Natural killer cell (primary cell): ENCODE data around the gene LRIG1. TPM values are rescaled to one million over a fixed set of nuclear protein-coding genes. Genes with fewer than 3 reads are reported as not detected.

Source experiments
- ATAC-seq, 3 donors: fragments of 150-1000 bp in 2 of 3; fragments of 200-7000 bp in 1 of 3; cut with Tn5 transposase; 1 replicate in 1 of 3; 2 replicates in 2 of 3; pipeline ENCODE4 v1.10.0; 2021; ENCODE audit warnings: mild to moderate bottlenecking in 2 of 3, moderate library complexity in 2 of 3
- DNase-seq, 2 donors: peaks; one replicate each; pipeline versions ENCODE4 v3.0.0 to v3.0.0-alpha.2; 2013 to 2021; ENCODE audit warnings: mixed read lengths in 1 of 2
- H3K27ac ChIP-seq: one replicate; pipeline ENCODE4 v1.5.1; 2013; ENCODE audit warnings: mild to moderate bottlenecking, low read length
- H3K27me3 ChIP-seq: one replicate; pipeline ENCODE4 v1.6.1; 2013; ENCODE audit warnings: low read length; ENCODE audit not compliant: control insufficient read depth, insufficient read depth
- H3K36me3 ChIP-seq: one replicate; pipeline ENCODE4 v1.6.1; 2013; ENCODE audit warnings: low read length; ENCODE audit not compliant: control insufficient read depth, insufficient read depth
- H3K4me1 ChIP-seq: one replicate; pipeline ENCODE4 v1.6.1; 2013; ENCODE audit warnings: low read length; ENCODE audit not compliant: control insufficient read depth, insufficient read depth
- H3K4me3 ChIP-seq: one replicate; pipeline ENCODE4 v1.5.1; 2013; ENCODE audit warnings: low read length
- H3K9me3 ChIP-seq: one replicate; pipeline ENCODE4 v1.6.1; 2013; ENCODE audit warnings: low read length; ENCODE audit not compliant: control insufficient read depth, insufficient read depth
- H3K27ac Mint-ChIP-seq, 2 donors: one replicate each; pipeline ENCODE4 v1.8.0; 2022; ENCODE audit warnings: mild to moderate bottlenecking in 2 of 2, mixed read lengths in 2 of 2, moderate library complexity in 1 of 2
- H3K27me3 Mint-ChIP-seq, 2 donors: one replicate each; pipeline ENCODE4 v1.8.0; 2022; ENCODE audit warnings: low read depth in 2 of 2, mixed read lengths in 2 of 2
- H3K36me3 Mint-ChIP-seq: one replicate; pipeline ENCODE4 v1.8.0; 2022; ENCODE audit warnings: mixed read lengths
- H3K4me1 Mint-ChIP-seq, 2 donors: one replicate each; pipeline ENCODE4 v1.8.0; 2022; ENCODE audit warnings: mixed read lengths in 2 of 2
- H3K4me3 Mint-ChIP-seq: one replicate; pipeline ENCODE4 v1.8.0; 2022; ENCODE audit warnings: mild to moderate bottlenecking, moderate library complexity, mixed read lengths
- H3K9me3 Mint-ChIP-seq, 2 donors: one replicate each; pipeline ENCODE4 v1.8.0; 2022; ENCODE audit warnings: mixed read lengths in 2 of 2
- CTCF ChIP-seq: fragments of 200-600 bp; IDR thresholded peaks from one replicate; pipeline ENCODE4 v1.8.0; 2022; ENCODE audit warnings: antibody characterized with exemption
- WGBS: methylation state at CpG from one replicate; pipeline ENCODE4 v1.1.7; 2013; ENCODE audit warnings: missing lambda C conversion rate; ENCODE audit not compliant: insufficient coverage; 5-methylcytosine and 5-hydroxymethylcytosine counted together
- intact Hi-C: fragments of 100-400 bp; cut with micrococcal nuclease; formaldehyde crosslinking; loops from one replicate; pipeline ENCODE4 v1.14.2; 2022
- total RNA-seq, 4 donors: library from RNA; stranded (reverse); fragments of 120-200 nt in 1 of 4; gene quantifications; one replicate each; pipeline versions ENCODE4 v1.2.3 to v1.2.4, GENCODE V29; 2013 to 2022

The LRIG1 gene
- total RNA-seq, 3 donors from 2014 or later (not counting 1 experiment from before 2014, with no cell fraction given): 5.5 to 10.6 (median 8.5) TPM

GRCh38 chr3:66335671-66336070 is 165.2 kb downstream of the LRIG1 start:
- Histone ChIP-seq H3K27ac (no peak overlapping the region), H3K4me3 (no peak overlapping the region), H3K4me1 (no peaks in the 10 kb centered on the region), H3K9me3 (no peaks in the 10 kb centered on the region), H3K36me3 (no peaks in the 10 kb centered on the region), H3K27me3 (no peaks in the 10 kb centered on the region)
- no peak overlapping the region for H3K4me3 Mint-ChIP-seq
- H3K4me1 Mint-ChIP-seq: peaks cover 17 to 40% of the 10 kb centered on the region in 2 donors
- H3K9me3 Mint-ChIP-seq: no peaks in the 10 kb centered on the region
- no peak overlapping the region for H3K27ac Mint-ChIP-seq
- intact Hi-C loops: no loop called here
- no peak for ATAC-seq
- TF ChIP-seq CTCF: no peak
- 100% methylated on average over 1 of the region's 2 CpGs for WGBS
- no peak for DNase-seq
- no peaks in the 10 kb centered on the region for H3K36me3 Mint-ChIP-seq
- H3K27me3 Mint-ChIP-seq: no peaks in the 10 kb centered on the region
